GM18867 (cell line): Measurements from ENCODE around the gene CCDC27.
A peak's percentile ranks its signal among the peaks of the same experiment; 100 is the strongest.

Experiments
- ATAC-seq: cut with Tn5 transposase; IDR thresholded peaks from one replicate; pipeline ENCODE4 v1.9.1; 2021; ENCODE audit warnings: mild to moderate bottlenecking, moderate library complexity; ENCODE audit not compliant: unreplicated experiment

CCDC27 gene

GRCh38 chr1:3750741-3751140, 1.5 kb upstream of the CCDC27 start:
- no peak for ATAC-seq

GRCh38 chr1:3753656-3754454, 1.6 kb downstream of the CCDC27 start:
- ATAC-seq: no peak

GRCh38 chr1:3756394-3756793, 4.1 kb downstream of the CCDC27 start:
- no peak for ATAC-seq

GRCh38 chr1:3759164-3759563, 6.9 kb downstream of the CCDC27 start:
- no peak for ATAC-seq

- ATAC-seq: no peak
Observed at GRCh38 chr1:3759796-3760195, 7.5 kb downstream of the CCDC27 start.

GRCh38 chr1:3761296-3762010, 9.2 kb downstream of the CCDC27 start:
- no peak for ATAC-seq

GRCh38 chr1:3762151-3762872, 10.1 kb downstream of the CCDC27 start:
- ATAC-seq: no peak

- ATAC-seq: no peak
Observed at GRCh38 chr1:3762873-3763228, 10.6 kb downstream of the CCDC27 start.

- ATAC-seq: no peak
Observed at GRCh38 chr1:3763351-3764125, 11.3 kb downstream of the CCDC27 start.

- no peak for ATAC-seq
Observed at GRCh38 chr1:3767328-3767925, 15.2 kb downstream of the CCDC27 start.

GRCh38 chr1:3768811-3769390, 16.7 kb downstream of the CCDC27 start:
- ATAC-seq: no peak

GRCh38 chr1:3770047-3770765, 18.0 kb downstream of the CCDC27 start:
- ATAC-seq: no peak

- no peak for ATAC-seq
Observed at GRCh38 chr1:3771108-3772026, 19.1 kb downstream of the CCDC27 start.

- peak; percentile 56 for ATAC-seq
Observed at GRCh38 chr1:3772027-3772714, 19.9 kb downstream of the CCDC27 start.

GRCh38 chr1:3772715-3773571, 20.7 kb downstream of the CCDC27 start, which contains the start of gene SMIM1:
SMIM1 (plus strand) TSS chr1:3772749; CDS start chr1:3775374, 2,625 bp downstream.
- peak; percentile 5 for ATAC-seq

GRCh38 chr1:3773572-3774275, 21.5 kb downstream of the CCDC27 start:
- ATAC-seq: no peak
